A172 (cell line): ENCODE data around the gene TREX2. TPM values are rescaled to one million over a fixed set of nuclear protein-coding genes. Genes with fewer than 3 reads are reported as not detected.
"Not testable (repeated sequence)": the region's sequence is repeated elsewhere in the genome, so short reads cannot be mapped to it uniquely, and the experiment has no call there.

Experiments used
- DNase-seq: peaks from one replicate; pipeline ENCODE4 v3.0.0-alpha.2; 2015; ENCODE audit warnings: low spot score
- total RNA-seq: library from RNA; depleted of rRNA; stranded (reverse); fragments of >200 nt; shearing (Covaris generic); gene quantifications from 2 replicates; pipeline ENCODE4 v1.2.3, GENCODE V29; 2014; rRNA removed

The TREX2 gene
- total RNA-seq, 1 experiment from 2014 or later: 9.5 TPM

DNA sequence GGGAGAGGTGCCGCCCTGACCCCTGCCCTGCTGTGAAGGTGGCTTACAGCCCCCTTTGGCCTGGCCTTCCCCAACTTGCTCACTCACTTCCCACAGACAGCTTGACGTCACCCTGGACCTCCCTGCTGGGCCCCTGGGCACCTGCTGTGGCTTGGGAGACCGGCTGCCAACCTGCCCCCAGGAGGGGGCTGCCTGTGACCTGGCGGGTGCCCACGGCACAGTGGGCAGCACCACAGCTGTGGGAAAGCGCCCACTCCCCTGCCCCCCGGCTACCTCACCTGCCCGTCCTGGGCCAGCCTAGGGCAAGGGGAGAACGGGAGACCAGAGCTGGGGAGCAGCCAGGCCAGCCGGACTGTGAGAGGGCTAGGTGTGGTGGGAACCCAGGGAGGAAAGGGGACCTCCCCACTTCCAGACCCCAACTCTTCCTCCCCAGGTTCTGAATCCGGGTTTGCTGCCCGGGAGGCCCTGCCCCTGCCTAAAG is 36.9 kb downstream of the TREX2 start:
- no peak for DNase-seq

DNA sequence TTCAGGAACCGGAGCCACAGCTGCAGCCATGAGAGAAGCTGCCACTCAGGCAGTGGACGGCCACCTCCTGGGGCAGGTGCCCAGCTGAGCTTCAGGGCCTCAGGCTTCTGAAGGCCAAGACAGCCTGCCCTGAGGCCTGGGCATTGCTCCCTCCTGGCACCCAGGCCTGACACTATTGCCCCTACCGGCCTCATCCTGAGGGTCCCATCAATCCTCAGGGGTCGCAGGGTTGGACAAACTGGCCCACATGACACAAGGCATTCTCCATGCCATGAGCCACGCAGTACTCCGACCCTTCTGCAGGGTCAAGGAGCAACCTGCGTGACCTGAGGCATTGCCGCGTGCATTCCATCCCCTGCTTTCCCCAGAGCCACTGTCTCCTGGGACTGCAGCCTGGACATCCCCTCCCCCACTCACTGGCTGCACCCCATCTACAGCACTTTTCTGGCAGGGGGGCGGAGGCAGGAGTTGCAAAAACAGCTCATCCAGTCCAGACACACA is 37.6 kb downstream of the TREX2 start:
- no peak for DNase-seq

DNA sequence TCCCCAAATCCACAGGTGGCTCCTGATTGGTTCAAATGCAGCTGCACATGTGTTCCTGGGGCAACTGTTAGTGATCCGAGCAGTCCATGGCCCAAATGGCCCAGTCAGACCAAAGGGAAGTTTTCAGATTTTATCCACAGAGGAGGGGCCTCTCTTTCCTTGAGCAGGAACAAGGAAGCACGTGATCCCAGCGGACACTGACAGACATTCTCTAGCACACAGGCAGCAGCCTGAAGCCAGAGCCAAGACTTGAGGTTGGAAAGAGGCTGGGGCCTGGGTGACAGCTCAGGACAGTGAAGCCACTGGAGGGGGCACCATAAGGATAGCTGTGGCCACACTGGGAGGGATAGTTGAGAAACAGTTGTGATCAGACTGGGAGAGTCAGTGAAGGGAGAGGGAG is 38.1 kb downstream of the TREX2 start:
- no peak for DNase-seq

DNA sequence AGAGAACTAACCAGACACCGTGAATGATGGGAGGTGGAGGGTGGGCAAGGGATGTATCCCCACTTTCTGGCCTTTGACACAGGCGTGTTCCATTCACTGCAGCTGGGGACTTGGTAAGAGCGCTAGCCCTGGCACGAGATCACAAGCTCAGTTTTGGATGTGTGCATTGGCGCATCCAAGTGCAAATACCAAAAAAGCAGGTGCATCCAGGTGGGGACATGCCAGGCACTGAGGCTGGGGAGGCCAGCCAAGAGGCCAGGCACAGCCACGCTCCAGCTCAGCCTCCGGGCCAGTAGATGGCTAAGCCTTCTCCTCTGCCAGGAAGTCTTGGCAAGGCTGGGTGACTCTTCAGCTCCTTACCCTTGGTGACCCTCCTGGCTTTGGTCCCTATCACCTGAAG is 39.0 kb downstream of the TREX2 start:
- no peak for DNase-seq

DNA sequence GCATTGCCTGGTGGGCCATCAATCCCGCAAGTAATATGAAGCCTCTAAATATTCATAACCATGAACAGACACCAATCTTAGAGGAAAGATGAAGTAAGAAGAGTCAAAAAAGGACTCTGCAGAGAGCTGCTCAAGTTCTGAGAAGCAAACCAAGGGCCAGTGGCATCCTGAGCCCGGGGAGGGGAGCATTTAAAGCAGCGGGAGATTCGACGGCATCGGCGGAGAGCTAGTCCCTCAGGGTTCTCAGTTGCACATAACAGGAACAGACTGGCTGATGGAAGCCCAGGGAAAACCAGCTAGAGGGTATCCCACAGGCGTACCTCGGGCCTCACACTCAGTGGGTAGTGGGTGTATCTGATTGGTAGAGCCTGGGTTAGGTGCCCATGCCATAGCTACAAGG is 39.8 kb downstream of the TREX2 start:
- no peak for DNase-seq

DNA sequence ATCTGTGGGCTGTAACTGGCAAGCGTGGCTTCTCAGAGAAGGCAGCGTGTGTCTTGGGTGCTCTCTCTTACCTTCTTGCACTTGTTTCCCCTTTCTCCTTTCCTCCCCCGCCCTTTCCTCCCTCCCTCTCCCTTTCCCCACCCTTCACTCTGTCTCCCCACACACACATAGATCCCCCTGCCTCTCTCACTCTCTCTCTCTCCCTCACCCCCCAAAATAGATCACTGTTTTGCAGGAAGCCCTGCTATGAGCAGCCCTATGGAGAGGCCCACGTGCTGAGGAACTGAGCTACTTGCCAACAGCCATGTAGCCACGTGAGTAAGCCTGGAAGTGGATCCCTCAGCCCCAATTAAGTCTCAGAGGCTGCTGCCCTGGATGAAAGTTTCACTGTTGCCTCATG is 40.4 kb downstream of the TREX2 start:
- no peak for DNase-seq

DNA sequence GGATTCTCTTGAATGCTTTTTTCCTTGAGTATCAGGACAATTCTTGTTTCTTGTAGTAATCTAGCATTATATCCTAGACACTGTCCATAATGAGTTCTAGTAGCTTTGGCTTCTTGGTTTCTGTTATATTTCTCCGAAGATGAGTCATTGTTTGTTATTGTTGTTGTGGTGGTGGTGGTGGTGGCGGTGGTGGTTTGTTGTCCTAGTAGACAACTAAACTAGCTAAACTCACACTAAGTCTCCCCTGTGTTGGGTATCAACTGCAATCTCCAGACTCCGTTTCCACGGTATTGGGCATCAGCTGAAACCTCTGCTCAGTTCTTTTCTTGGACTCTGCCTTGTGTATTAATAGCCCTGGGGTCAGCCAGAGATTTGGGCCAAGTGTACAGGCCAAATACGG is 41.5 kb downstream of the TREX2 start:
- not testable (repeated sequence) for DNase-seq

DNA sequence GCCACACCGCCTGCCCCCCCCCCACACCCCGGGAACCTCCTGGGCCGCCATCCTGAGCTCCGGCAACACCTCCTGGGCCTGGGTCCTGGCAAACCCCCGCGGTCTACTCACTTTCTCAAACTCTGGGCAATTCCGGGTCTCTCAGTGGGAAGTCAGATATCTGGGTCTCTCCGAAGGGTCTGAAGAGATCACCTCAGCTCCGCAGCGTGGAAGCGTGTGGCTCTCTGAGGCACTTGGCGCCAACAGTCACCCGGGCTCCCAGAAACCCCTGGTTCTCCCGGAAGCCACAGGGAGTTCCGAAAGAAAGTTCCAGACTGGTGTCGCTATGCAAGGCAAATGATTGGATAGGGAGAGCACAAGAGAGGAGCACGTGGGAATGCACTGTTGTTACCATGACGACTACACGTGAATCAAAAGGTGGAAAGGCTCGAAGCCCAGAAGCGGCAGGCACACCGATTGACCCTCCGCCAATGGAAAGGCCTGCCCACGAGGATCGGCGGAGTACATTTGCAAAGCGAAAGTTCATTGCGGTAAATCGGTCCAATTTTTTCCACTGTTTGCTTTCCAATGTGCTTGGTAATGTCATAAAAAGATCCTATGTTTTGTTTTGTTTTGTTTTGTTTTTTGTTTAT is 44.6 kb downstream of the TREX2 start, which contains the start of gene PNMA6E:
Gene PNMA6E, minus strand, starts transcription at position 218 of the 632 bp plus-strand sequence. CDS start 2,501 bp downstream, outside the sequence.
- no peak for DNase-seq

DNA sequence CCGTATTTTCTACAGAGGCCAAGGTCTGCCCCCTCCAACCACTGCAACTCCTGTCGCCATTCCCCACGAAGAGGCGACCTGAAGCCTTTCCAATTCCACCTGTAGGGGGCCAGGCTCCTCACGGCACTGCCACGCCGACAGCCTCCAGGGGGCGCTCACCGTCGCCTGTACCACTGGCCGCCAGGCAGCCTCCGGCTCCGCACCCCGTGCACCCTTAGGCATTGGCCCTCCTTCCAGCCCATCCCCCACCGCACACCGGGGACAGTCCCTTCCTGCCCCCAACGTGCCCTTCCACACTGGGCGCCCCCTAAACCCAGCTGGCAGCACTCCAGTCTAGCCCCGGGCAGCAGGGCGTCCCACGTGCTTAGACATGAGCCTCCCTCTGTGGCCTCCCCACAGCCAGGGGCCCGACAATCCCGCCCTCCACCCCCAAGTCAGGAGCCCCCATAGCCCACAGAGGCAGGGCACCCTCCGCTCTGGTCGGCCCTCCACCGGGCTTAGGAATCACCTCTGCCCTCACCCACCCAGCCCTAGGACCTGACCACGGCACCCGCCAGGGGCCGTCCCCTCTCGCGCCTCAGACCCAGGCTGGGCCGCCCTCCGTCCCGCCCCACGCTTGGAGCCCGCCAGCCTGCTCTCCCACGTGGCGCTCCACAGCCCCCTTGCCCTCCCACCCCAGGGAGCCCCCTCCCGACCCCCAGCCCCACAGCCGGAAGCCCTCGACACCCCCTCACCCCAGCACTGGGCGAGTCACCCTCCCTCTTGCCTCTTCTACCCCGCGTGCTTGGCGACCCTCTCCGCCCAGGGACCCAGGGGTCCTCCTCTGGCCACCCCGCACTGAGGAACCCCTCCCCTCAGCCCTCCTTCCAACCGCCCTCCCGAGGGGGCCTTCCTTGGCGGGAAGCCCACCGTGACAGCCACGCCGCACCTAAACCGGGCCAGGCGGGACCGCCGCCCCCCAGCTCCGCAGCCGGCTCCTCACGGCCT is 45.4 kb downstream of the TREX2 start:
- DNase-seq: peak; percentile 13

DNA sequence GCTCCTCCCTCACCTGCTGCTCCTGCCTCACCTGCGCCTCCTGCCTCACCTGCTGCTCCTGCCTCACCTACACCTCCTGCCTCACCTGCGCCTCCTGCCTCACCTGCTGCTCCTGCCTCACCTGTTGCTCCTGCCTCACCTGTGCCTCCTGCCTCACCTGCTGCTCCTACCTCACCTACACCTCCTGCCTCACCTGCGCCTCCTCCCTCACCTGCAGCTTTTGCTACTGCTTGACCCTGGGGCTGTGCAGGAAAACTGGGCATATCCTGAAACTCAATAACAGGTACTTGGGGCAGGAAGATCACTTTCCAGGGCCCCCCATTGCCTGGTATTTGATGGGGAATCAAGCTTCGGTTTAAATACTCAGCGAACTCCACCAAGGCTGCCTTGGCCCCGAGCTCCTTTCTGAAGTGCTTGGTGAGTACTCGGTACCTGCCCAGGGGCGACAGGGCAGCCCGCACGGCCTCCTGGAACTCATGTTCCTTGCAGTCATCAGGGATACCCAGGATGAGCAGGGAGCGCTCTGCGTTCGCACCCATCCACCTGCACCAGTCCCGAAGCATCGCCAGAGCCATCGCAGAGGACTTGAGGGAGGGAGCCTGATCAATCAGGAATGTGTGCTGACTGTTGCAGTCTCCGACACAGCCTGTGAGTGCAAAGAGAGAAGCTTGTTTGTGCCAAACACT is 47.4 kb downstream of the TREX2 start:
- DNase-seq: no peak

DNA sequence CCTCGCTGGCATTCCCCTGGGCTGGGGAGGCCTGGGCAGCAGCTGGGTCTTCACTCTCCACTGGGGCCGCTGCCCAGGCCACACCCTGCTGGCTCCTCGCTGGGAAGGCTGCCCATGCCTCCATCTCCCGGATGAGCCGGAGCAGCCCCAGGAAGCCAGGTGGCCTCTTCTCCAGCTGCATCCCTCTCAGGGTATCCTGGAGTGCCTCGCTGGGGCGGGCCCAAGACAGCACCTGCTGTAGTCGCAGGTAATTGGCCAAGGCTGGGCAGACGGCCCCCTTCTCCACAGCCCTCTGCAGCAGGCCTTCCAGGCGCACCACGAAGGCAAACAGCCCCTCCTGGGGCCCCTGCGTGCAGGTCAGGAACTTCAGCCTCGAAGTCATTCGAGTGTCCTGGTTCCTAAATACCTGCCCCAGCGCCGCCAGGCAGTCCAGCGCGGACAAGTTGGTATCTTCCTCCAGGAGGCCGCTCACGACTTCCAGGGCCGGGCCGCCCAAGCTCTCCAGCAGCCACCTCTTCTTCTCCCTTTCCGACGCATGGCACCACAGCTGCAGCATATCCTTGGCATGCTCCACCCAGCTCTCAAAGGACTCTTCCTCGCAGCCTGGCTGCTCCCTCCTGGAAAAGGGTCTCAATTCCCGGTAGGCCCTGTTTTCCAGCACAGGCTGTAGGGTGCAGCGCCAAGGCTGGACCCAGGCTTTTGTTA is 48.4 kb downstream of the TREX2 start:
- no peak for DNase-seq

DNA sequence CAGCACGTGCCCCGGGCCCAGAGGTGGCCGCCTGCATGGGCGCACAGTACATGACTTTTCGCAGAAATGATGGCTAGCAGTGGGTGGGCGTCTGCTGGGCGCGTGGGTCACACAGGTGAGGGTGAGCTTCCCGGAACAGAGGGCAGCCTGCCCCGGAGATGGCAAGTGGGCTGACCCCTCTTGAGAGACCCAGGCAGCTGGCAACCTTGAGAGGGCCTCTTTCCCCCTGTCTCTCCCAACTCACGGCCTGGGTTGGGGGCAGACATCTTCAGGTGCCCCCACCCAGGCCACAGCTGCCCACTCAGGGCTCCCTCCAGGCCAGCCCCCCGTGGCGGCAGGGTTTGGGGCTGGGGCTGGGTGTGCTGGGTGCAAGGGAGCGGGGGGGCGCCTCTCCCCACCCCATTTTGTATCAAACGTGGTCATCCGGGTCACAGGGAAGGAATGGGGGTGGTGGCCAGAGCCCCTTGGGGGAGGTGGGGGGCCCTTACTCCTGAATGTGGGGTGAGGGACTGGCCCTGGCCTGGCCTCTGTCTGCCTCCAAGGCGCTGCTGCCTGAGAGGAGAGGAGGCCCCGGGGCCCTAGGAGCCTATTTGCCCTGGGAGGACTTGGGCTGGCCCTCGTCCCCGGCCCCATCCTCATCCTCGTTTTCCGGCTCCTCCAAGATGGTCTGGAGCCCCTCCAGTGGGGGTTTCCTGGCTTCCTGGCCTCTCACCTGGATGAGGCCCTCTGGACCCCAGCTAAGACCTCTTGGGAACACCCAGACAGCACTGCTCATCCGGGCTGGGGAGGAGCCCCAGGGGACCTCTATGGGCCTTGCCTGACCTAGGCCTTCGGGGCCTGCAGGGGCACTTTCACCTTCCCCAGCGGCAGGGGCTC is 49.3 kb downstream of the TREX2 start:
- no peak for DNase-seq

DNA sequence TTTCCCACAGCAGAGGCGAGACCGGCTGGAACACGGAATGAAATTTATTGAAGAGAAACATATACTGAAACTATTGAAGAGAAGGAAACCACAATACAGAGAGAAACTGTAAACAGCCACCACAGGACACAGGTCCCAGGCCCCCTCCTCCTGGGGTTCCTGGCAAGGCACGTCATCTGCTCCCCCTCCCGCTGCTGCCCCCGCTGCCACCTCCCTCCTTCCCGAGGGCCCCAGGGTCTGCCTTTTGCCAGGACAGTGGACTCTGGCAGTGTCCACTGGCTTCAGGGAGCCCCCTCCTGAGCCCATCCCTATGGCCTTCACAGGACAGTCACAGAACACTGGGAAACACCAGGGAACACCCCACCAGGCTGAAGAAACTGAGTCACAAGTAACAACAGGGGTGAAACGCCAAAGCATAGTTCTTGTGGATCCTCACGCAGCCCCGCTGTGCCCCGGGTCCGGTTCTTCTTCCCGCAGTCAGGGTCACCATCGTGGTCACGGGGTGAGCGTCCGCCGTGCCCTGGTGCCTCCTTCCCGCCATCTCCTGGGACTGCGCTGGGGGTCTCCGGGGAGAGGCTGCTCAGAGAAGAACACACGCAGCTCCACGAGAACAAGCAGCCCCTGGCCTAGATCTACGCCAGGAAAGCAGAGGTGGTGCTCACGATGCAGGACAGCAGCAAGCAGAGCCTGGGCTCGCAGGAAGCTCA is 50.1 kb downstream of the TREX2 start:
- no peak for DNase-seq

DNA sequence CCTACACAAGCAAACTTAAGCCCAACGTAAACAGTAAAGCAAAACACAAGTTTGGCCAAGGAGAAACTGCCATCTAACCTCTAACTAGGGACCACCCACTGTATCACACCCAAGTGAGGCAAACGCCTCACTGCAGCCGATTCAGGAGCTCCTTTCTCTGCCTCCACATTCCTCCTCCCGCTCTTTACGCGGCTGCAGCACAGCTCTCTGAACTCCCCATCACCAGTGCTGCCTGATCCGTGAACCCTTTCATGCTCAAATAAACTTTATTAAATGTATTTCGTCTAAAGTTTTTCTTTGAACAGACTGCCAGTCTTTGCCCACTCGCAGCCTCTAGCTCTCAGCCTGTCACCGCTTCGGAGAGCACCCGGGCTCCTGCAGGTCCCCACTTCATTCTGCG is 51.2 kb downstream of the TREX2 start:
- DNase-seq: no peak

Other genes with a start within 250 kb of the TREX2 start
- not detected in 2 replicates for gene PNMA6F, start 124.3 kb downstream of the TREX2 start, total RNA-seq
- gene ZNF275, start 111.9 kb downstream of the TREX2 start, total RNA-seq: 7.0 and 7.3 TPM in 2 replicates
- not detected in 2 replicates for gene PNMA6E, start 44.7 kb downstream of the TREX2 start, total RNA-seq
- 1.9 and 2.0 TPM in 2 replicates for gene ZFP92, start 34.6 kb downstream of the TREX2 start, total RNA-seq
- 55.7 and 62.6 TPM in 2 replicates for gene HAUS7, start 24.5 kb upstream of the TREX2 start, total RNA-seq
- gene BGN, start 48.9 kb upstream of the TREX2 start, total RNA-seq: not detected in 2 replicates
- not detected in 2 replicates for gene ATP2B3, start 71.6 kb upstream of the TREX2 start, total RNA-seq
- gene CCNQ, start 153.1 kb upstream of the TREX2 start, total RNA-seq: 74.2 and 87.9 TPM in 2 replicates
- gene DUSP9, start 201.1 kb upstream of the TREX2 start, total RNA-seq: 9.0 and 9.3 TPM in 2 replicates
- gene PNCK, start 227.8 kb upstream of the TREX2 start, total RNA-seq: 0.48 and 2.7 TPM in 2 replicates
- gene SLC6A8, start 241.9 kb upstream of the TREX2 start, total RNA-seq: 17.1 and 25.6 TPM in 2 replicates